GM18870 (cell line): Measurements from ENCODE around the gene RRP1B.

Source experiments
- ATAC-seq: cut with Tn5 transposase; IDR thresholded peaks from one replicate; pipeline ENCODE4 v1.9.1; 2021; ENCODE audit warnings: moderate library complexity; ENCODE audit not compliant: unreplicated experiment

The RRP1B gene

DNA sequence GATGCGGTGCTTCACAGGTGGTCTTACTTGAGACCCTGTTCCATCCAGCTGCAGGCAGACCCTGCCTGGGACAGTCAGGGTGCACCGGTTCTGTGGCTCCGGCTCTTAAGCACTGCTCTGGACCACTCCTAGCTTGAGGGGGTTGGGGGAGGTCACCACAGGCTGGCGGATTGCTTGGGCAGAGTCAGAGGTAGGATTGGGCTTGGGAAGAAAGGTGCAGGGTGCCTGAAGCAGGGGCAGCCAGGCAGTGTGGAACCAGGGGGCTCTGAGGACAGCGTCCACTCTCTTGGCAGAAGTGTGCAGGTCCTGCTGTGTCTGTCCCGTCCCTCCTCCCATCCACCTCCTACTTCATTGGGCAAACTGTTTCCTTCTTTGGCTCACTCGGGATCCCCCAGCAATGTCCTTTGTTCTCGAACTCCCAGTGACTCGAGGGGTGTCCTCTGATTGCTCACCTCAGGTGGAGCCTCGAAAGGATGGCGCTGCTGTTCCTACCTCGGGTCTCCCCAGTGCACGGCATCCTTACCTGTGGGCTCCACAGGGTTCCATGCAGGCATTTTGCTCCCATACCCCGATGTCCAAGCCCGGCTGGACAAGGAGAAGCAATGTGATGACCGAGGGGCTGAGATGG is 61.3 kb downstream of the RRP1B start:
- no peak for ATAC-seq

DNA sequence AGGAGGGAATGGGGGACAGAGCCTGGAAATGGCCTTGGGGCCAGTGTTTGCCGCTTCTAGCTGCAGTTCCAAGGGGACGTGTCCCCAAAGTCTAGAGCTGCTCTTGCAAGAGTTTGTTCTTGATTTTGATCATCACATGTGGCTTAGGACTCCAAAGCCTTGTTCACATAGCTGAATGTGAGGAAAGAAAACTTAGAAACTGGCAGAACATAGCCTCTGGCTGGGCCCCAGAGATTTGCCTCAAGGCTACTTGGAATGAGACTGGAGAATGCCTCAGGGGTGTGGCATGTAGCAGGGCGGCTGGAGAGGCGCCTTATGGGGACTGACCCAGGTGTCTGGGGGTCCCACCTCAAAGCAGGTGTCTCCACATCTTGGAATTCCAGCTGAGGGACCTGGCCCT is 61.8 kb downstream of the RRP1B start:
- ATAC-seq = no peak

DNA sequence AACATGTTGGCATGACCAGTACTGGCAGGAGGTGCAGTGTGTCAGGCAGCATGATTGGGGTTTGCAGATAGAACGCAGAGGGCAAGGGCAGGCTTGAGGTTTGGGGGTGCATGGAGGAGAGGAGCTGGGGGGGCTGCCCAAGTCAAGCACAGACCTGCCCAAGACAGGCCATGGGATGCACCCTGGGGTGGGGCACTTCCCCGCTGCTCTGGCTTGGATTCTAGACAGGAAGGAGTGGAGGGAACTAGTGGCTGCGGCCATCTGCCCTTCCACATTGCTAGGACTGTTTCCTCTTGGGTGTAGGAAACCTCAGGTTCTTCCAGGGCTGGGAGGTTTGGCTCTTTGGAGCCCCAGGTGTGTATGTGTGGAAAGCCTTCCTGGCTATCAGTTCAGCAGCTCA is 62.6 kb downstream of the RRP1B start:
- no peak for ATAC-seq

DNA sequence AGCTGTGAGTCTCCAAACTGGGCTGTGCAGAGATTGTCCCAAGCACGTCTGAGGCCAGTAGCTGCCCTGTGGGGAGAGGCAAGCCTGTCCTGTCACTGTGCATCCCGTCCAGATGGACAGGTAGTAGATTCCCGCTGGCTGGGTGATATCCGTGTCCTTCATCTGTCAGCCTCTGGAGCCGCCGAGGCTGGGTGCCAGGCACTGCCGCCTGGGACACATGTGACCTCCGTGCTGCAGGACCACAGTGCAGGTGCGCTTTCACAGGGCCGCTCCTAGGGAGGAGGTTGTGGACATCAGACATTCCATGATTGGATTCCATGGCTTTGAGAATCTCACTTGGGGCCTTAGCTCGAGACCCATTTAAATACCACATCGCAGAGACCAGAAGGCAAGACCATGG is 64.3 kb downstream of the RRP1B start:
- no peak for ATAC-seq

DNA sequence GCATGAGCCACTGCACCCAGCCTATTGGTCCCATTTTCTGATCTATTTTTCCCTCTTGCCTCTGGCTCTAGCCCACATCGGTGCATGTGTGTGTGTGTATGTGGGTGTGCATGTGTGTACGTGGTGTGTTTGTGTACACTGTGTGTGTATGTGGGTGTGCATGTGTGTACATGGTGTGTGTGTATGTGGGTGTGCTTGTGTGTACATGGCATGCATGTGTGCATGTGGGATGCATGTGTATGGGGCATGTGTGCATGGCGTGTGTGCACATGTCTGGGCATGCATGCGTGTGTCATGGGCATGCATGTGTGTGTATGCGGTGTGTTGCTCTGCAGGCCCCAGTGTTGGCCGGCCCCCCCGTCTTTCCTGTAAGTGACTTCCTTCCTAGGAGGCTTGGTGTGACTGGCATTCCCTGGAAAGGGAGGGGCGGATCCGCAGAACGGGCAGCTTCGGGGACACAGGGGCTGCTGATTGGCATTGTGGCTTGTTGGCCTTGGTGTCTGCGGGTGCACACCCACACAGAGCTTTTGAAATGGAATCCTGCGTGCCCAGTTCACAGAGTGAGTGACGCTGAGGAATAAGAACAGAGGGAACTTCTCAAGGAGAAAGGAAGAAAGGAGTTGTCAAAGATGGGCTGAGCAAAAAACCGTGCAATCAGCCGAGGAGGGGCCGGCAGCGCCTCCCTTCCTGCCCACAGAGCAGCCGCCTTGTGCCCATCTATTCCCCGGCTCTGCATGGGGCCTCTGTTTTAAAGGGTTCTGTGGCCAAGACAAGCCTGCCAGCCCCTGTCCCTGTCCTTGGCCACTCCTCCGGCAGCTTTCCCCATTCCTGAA is 67.5 kb downstream of the RRP1B start:
- no peak for ATAC-seq

DNA sequence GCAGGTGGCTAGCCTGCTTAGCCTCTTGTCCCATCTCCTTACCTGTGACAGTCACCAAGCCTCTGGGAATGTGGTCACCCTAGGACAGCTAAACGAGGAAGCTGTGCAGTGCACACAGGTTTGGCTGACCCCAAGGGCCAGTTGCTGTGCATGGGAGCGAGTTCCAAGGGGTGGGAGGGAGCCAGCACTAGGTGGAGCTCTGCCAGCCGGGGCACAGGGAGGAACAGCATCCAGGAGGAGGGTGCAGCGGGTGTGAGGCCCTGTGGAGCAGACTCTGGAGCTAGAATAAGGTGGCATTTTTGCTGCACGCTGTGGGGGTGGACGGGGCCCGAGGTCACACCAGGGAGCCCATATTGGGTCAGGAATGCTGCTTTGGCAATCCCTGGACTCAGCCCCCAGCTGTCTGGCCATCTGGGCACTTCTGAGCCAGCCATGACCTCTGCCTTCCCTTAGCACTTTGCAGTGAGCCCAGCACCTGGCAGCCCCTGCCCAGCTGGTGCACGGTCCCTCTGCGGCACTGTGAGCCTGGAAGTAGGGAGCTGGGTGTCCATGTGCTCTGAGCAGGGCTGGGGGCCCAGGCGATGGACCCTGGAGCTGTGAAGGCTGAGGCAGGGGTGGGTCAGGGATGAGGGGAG is 68.3 kb downstream of the RRP1B start:
- ATAC-seq = no peak

DNA sequence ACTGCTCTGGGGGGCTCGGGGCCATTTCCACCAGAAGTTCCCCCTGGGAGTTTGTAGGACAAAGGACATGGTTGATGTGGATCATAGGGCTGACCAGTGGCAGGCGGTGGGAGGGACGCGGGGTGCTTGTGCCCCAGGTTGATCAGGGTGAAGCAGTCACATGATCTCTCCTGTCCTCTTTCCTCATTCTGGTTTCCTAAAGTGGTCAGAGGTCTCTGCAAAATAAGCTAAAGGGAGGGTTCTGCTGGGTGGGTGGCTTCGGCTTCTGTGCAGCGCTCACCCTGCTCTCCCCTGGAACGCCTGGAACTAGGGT is 68.8 kb downstream of the RRP1B start:
- no peak for ATAC-seq

DNA sequence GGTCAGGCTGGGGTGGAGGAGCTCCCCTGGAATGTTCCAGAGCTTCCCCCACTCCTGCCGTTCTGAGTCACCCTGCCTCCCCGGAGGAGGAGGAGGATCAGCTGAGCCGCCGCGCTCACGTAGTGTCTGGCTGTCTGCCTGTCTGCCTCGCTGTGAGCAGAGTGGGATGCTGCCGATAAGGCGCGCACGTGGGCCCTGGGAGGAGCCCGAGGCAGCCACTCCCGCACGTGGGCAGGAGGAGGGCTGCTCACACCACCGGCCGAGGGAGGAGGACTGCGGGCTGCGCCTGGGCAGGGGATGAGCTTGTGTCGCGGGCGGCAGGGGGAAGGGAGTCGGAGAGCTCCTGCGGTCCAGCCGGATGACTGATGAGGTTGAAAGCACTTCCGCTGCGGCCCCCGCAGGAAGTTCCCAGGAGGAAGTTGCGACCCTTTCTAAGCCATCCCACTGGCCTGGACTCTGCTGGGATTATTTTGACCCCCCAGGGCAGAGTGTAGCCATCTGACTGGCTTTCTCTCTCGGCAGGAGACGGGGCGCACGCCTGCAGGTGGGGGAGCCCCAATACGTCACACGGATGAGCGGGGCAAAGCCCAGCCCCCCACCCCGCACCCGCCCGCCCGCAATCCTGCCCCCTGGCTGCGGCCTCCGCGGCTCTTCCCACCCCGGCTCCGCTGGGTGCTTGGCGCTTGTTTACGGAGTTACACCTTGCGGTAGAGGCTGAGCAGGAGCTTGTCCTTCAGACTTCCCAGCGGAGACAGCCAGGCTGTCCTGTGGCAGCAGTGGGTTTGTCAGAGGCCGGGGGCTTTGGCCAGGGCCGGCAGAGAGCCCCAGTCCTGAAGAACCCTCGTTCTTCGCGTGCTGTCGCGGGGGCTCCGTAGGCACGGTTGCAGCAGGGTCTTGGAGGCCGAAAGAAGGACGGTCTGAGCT is 69.4 kb downstream of the RRP1B start:
- ATAC-seq = peak; percentile 47

DNA sequence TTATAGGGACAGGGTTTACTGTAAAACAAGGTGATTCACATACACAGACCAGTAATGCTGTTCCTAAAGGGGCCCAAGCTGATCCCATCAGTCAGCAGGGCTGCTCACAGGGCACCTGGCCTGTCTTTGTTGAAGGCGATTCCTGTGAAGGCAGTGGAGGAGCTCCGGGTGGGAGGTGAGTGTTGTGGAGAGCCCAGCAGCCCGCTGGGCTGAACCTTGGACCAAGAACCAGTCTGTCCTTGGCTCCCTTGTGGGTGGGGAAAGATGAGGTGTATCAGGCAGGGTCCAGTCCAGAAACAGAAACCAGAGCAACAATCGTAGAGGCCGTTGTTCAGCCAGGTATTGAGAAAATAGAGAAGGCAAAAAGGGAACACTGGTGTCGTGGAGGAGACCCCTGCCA is 72.1 kb downstream of the RRP1B start:
- no peak for ATAC-seq

DNA sequence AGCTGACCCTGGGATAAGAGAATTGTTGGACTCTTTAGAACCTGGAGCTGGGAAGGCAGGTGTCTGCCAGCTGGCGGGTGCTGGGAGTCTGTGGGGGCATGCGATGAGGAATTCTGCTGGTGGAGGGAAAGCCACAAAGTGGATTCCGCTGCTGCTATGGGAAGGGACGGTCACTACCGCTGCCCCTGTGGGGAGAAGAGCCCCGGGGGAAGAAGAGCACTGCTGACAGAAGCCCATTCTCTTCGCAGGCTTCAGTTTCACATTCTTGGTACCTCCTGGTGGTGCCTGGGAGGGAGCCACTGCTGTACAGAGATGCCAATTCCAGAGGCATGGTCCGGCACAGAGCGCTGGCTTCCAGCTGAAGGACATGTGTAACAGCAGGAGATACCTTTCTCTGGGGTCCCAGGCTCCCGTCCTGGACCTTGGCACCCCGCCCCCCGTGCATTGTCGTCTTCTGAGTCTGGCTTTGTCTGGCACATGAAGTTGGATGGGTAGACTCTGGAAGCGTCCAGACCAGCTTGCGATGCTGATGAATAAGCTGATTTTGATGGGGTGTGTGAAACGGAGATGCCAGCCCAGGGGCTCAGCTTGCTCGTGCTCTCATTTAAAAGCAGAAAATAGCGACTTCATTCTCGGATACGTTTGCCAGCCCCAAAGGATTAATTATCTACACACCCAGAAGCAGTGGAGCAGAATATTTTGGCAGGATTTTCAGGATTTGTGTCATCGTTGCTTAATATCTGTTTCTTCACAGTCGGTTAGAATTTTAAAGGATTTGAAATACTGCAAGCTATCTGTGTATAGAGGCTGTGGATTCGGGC is 72.7 kb downstream of the RRP1B start:
- no peak for ATAC-seq

DNA sequence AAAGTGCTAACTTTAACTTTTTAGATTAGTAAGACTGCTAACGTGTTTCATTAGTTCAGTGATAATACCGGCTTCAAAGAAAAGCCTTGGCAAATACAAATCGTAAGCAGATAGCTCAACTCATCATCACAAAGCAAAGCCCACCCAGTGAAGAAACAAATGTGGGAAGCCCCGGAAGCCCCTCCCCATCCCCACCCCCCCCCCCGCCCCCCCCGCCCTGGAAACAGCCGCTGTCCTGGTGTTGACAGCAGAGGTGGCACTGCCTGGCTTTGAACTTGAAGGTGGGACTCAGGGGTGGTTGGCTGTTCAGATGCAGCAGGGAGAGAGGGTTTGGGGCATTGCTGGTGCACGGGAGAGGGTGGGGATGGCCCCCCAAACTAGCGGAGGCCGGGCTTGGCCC is 73.7 kb downstream of the RRP1B start:
- no peak for ATAC-seq

DNA sequence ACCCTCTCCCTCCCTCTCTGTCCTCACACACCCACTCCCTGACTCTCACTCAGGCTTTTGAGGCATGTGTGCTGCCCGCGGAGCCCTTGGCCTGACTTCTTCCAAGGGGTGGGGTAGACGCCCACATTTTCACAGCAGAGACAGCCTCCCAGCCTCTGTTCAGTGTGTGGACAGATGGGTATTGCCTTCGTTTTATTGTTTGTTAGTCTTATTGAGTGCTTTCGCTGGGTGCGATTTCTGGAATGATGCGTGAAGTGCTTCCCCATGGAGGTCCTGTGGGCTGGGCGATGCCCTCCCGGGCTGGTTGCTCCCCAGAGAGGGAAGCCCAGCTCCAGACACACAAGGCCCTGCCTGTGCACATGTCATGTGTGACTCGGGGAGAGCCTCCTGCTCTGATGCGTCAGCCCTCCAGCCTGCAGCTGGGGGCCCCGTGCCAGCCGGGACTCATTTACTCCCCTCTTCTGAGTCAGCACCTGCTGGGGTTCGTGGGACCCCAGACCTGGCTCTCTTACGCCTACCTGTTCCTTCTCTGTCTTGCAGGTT is 74.2 kb downstream of the RRP1B start:
- no peak for ATAC-seq

DNA sequence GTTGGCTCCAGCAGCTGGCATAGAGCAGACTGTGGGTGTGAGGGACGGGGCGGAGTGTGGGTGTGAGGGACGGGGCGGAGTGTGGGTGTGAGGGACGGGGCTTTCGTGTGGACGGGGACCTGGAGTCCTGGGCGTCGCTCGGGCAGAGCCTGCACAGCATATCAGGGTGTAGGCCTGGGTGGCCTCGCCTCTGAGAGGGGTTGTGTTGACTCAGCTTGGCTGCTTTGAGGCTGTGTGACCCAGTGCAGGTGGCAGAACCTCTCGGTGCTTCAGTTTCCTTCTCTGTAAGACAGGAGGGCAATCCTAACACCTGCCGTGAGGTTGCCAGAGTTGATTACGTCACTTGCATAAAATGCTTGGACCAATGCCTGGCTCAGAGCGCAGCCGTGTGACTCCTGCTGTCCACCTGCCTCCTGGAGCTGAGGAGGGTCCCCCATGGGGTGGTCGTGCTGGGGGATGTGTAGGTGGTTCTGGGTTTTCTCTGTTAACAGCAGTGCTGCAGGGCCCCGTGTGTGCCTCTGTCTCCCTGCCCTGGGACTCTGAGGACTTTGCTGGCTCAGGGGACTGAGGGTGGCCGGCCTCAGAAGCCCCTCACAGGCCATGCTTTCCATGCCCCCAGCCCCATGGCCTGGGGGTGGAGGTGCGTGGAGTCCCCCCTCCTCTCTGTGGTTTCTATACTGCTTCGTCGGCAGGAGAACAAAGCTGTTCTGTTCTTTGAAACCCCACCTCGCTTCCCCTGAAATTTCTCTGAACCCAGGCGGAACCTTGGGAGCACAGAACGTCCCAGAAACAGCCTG is 75.0 kb downstream of the RRP1B start:
- ATAC-seq = no peak

DNA sequence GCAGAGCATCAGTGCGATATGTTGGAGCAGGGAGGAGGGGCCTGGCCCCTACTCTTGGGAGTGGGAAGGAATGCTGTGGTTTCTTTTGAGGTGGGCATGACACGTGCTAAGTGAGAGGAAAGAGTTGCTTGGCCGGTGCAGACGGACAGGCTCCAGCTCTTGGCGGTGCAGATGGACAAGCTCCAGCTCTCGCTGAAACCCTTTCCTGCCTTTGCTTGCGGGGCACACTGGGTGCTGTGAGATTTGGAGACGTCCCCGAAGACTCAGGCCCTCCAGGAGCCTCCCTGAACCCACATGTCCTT is 75.5 kb downstream of the RRP1B start:
- no peak for ATAC-seq

DNA sequence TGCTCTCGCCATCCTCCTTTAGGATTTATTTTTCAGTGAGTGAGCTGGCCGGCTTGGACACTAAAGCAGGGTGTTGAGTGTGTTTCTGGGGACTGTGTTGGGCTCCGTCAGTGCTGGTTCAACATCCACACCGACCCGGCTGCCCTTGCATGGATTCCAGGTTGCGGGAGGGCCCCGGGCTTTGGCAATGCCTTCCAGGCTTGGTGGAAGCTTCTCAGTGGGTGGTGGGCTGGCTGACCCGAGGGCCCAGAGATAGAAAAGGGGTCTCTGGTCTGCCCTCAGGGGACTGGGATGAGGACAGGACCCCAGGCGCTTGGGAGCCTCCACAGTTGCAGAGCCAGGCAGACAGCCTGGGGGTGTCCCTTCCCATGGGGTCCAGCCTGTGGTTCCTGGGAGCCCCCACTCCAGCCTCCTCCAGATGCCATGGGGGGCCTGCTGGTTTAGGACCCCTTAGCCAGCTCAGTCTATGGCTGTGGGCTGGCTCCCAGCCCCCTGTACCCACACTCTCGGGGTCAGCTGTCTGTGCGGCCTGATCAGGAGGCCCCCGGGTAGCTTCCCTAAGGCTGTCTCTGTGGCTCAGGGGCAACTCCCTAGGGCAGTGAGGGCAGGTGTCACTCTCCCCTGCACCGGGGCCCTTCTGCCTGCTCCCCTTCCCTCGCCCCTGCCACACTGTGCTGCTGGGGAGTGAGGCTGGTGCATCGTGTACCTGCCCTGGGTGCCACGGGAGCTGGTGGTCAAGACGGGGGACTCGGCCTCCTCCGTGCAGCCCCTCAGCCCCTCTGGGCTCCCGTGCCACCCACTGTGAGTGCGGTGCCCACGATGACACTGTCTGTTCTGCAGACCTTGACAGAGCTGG is 76.1 kb downstream of the RRP1B start:
- no peak for ATAC-seq

DNA sequence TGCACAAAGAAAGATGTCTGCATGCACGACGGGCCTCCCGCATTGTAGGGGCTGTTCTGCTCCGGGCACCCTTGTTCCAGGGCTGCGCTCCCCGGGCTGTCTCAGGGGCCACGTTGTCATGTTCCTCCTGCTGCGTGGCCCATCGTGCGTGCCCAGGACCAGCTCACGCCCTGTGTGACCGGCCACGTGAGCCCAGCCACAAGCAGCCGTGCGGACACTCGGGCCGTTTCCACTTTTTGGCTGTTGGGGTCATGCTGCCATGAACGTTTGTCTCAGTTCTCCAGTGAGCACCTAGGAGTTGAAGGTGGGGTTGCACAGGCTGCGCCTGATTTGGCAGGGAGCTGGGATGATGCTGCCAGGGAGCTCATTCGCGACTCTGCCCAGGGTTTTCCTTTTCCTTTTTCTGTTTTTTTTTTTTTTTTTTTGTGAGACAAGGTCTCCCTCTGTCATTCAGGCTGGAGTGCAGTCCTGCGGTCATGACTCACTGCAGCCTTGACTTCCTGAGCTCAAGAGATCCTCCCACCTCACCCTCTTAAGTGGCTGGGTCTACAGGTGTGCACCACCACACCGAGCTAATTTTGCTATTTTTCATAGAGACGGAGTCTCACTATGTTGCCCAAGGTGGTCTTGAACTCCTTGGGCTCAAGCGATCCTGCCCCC is 77.0 kb downstream of the RRP1B start:
- no peak for ATAC-seq

DNA sequence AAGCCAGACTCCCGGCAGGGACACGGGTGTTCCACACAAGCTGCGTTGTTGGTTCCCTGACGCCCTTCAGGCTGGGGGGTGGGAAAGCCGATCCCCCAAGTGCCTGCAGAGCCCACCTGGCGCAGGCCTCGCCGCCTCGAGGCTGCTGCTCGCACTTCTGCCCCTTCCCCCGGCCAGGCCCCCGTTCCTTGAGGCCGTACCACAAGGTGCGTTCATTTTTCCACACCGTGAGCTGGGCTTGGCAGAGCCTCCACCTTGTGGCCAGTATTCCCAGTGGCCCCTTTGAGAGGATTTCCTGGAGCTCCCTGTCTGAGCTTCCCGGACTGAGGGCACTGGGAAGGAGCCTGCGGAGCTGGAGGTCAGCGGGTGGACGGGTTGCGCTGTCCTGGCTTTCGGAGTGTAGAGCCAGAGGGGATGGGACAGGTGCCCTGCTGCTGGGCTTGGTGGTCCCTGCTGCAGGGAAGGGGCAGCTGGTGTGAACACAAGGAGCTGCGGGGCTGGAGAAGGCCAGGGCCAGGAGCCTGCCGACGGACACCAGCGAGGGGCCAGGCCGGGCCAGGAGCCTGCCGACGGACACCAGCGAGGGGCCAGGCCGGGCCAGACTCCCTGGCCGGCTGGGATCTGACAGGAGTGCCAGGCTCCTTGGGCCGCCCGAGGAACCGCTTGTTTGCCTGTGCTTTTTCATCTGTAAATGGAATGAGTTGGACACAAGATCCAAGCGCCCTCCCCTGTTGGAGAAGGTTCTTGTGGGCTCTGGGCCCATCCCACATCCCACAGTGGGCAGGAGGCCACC is 78.0 kb downstream of the RRP1B start:
- no peak for ATAC-seq
